Liver (tissue), 3 donors: ENCODE results near the gene STK11IP.

ENCODE experiments used
- EGR1 ChIP-seq, 2 donors: IDR thresholded peaks; 2 replicates each; pipeline ENCODE4 v1.6.1; 2016 to 2018; ENCODE audit warnings: antibody characterized with exemption in 2 of 2, low read depth in 2 of 2
- FOXA1 ChIP-seq: IDR thresholded peaks from 2 replicates; pipeline ENCODE4 v1.6.1; 2016; ENCODE audit warnings: antibody characterized with exemption
- HNF4A ChIP-seq, 2 donors: conservative IDR thresholded peaks; 2 replicates each; pipeline ENCODE4 v1.6.1; 2016; ENCODE audit warnings: antibody characterized with exemption in 2 of 2, mild to moderate bottlenecking in 2 of 2
- JUND ChIP-seq, 2 donors: IDR thresholded peaks; 2 replicates each; pipeline ENCODE4 v1.6.1; 2016; ENCODE audit warnings: antibody characterized with exemption in 2 of 2
- RAD21 ChIP-seq, 2 donors: IDR thresholded peaks; 2 replicates each; pipeline ENCODE4 v1.6.1; 2016; ENCODE audit warnings: antibody characterized with exemption in 2 of 2, mild to moderate bottlenecking in 2 of 2
- RXRA ChIP-seq, 2 donors: IDR thresholded peaks; 2 replicates each; pipeline ENCODE4 v1.6.1; 2017 to 2018; ENCODE audit warnings: antibody characterized with exemption in 2 of 2, mild to moderate bottlenecking in 1 of 2
- SP1 ChIP-seq: IDR thresholded peaks from 2 replicates; pipeline ENCODE4 v1.6.1; 2018; ENCODE audit warnings: antibody characterized with exemption, mild to moderate bottlenecking
- TAF1 ChIP-seq: conservative IDR thresholded peaks from 2 replicates; pipeline ENCODE4 v1.6.1; 2016; ENCODE audit warnings: antibody characterized with exemption, mild to moderate bottlenecking
- YY1 ChIP-seq: IDR thresholded peaks from 2 replicates; pipeline ENCODE4 v1.6.1; 2016; ENCODE audit warnings: antibody characterized with exemption, mild to moderate bottlenecking
- TF ChIP-seq, protein P1 (sequence below): fragments of 150-350 bp; IDR thresholded peaks from 2 replicates; pipeline ENCODE4 v1.5.1; 2017; ENCODE audit warnings: improper control_type of control experiment, low read depth, low read length; ENCODE audit not compliant: missing input control
- TF ChIP-seq, protein P2 (sequence below): IDR thresholded peaks from 2 replicates; pipeline ENCODE4 v1.6.1; 2016; ENCODE audit warnings: antibody characterized with exemption
- TF ChIP-seq, protein P3 (sequence below): IDR thresholded peaks from 2 replicates; pipeline ENCODE4 v1.6.1; 2016; ENCODE audit warnings: antibody characterized with exemption, mild to moderate bottlenecking
- TF ChIP-seq, protein P4 (sequence below): IDR thresholded peaks from 2 replicates; pipeline ENCODE4 v1.6.1; 2016; ENCODE audit warnings: antibody characterized with exemption
- donor health status: healthy.
- donor health status: healthy.

DNA sequence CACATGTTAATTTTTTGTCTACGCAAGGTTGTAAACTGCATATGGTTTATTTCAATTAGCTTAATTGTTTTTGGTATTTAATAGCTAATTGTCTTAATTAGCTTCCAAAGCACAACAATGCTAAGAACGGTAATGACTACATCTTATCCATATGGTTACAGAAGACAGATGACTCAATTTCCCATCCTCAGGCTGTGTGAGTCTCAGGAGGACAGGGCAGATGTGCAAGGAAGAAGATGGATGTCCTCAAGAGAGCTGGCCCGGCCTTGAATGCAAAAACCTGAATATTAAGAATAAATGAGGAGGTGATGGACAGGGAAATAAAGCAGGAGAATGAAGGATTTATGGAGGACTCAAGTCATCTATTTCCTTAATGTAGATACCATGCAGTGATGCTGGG lies 61.2 kb downstream of the STK11IP start:
- TF ChIP-seq, protein P1, sequence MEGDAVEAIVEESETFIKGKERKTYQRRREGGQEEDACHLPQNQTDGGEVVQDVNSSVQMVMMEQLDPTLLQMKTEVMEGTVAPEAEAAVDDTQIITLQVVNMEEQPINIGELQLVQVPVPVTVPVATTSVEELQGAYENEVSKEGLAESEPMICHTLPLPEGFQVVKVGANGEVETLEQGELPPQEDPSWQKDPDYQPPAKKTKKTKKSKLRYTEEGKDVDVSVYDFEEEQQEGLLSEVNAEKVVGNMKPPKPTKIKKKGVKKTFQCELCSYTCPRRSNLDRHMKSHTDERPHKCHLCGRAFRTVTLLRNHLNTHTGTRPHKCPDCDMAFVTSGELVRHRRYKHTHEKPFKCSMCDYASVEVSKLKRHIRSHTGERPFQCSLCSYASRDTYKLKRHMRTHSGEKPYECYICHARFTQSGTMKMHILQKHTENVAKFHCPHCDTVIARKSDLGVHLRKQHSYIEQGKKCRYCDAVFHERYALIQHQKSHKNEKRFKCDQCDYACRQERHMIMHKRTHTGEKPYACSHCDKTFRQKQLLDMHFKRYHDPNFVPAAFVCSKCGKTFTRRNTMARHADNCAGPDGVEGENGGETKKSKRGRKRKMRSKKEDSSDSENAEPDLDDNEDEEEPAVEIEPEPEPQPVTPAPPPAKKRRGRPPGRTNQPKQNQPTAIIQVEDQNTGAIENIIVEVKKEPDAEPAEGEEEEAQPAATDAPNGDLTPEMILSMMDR = no peak
- TF ChIP-seq EGR1 (IDR thresholded peaks at IDR 0.05; ENCODE audit: low read depth in 2 of 2) = no peak
- TF ChIP-seq RXRA (IDR thresholded peaks at IDR 0.05) = no peak
- TF ChIP-seq, protein P2, sequence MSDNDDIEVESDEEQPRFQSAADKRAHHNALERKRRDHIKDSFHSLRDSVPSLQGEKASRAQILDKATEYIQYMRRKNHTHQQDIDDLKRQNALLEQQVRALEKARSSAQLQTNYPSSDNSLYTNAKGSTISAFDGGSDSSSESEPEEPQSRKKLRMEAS = no peak
- TF ChIP-seq, protein P3, sequence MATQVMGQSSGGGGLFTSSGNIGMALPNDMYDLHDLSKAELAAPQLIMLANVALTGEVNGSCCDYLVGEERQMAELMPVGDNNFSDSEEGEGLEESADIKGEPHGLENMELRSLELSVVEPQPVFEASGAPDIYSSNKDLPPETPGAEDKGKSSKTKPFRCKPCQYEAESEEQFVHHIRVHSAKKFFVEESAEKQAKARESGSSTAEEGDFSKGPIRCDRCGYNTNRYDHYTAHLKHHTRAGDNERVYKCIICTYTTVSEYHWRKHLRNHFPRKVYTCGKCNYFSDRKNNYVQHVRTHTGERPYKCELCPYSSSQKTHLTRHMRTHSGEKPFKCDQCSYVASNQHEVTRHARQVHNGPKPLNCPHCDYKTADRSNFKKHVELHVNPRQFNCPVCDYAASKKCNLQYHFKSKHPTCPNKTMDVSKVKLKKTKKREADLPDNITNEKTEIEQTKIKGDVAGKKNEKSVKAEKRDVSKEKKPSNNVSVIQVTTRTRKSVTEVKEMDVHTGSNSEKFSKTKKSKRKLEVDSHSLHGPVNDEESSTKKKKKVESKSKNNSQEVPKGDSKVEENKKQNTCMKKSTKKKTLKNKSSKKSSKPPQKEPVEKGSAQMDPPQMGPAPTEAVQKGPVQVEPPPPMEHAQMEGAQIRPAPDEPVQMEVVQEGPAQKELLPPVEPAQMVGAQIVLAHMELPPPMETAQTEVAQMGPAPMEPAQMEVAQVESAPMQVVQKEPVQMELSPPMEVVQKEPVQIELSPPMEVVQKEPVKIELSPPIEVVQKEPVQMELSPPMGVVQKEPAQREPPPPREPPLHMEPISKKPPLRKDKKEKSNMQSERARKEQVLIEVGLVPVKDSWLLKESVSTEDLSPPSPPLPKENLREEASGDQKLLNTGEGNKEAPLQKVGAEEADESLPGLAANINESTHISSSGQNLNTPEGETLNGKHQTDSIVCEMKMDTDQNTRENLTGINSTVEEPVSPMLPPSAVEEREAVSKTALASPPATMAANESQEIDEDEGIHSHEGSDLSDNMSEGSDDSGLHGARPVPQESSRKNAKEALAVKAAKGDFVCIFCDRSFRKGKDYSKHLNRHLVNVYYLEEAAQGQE = no peak
- TF ChIP-seq TAF1 = no peak
- TF ChIP-seq FOXA1 = no peak
- TF ChIP-seq, protein P4, sequence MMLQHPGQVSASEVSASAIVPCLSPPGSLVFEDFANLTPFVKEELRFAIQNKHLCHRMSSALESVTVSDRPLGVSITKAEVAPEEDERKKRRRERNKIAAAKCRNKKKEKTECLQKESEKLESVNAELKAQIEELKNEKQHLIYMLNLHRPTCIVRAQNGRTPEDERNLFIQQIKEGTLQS = no peak
- TF ChIP-seq SP1 = no peak
- TF ChIP-seq RAD21 (IDR thresholded peaks at IDR 0.05) = no peak
- TF ChIP-seq JUND (IDR thresholded peaks at IDR 0.05) = no peak
- TF ChIP-seq HNF4A (conservative IDR thresholded peaks at IDR 0.05) = no peak
- TF ChIP-seq YY1 = no peak
